HG02981 (cell line): Measurements from ENCODE around the gene DSCAML1.
"Not testable (repeated sequence)": the region's sequence is repeated elsewhere in the genome, so short reads cannot be mapped to it uniquely, and the experiment has no call there.

Experiments
- ATAC-seq: cut with Tn5 transposase; IDR thresholded peaks from one replicate; pipeline ENCODE4 v1.9.1; 2021; ENCODE audit warnings: mild to moderate bottlenecking, moderate library complexity; ENCODE audit not compliant: unreplicated experiment

DSCAML1 gene

DNA sequence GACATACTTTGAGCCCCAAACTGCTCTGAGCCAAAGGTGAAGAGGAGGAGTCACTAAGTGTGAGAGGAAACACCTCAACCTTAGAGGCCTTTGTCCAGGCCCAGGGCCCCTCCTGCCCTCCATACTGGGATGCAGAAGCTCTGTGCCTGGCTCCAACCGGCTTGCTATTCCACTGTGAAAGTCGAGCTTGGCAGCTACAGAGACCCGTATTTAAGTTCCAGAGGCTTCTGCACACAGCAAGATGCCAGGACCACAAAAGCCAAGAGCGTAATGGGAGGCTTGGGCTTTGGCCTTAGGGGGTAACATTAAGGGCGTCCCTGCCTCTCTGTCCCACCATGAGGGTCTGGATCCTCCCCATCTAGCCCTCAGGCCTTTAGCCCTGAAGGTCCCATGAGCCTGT, 31.9 kb downstream of the DSCAML1 start:
- no peak for ATAC-seq

DNA sequence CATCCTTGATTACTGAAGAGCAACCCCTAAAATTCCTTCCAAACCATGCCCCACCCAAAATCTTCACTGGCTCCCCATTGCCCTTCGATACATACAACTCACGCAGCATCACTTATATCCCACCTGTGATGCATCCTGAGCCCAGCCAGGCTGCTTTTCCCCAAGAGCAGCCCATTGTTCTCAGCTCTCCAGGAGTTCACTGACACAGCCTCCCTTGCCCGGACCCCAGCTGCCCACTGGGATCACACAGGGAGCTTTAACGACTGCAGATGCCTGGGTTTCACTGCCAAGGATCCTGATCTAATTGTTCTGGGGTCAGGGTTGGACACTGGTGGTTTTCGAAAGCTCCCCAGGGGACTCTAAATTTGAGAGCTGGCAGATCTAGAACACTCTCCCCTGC, 33.6 kb downstream of the DSCAML1 start:
- ATAC-seq: not testable (repeated sequence)

DNA sequence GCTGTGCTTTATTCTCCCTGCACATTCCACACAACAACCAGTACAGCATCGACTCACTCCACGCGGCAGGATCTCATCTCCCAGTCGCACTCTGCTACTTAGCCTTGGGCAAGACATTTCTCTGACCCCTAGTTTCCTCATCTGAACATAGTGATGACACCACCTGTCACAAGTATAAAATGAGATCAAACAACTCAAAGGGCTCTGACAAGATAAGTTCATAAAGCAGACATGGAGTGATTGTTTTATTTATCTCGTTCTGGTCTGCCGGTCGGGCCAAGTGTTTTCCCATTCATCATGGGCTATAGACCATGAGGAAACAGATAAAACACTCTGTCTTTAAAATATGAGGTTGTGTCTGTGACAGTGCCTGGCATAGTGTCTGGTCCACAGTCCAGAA, 35.0 kb downstream of the DSCAML1 start:
- ATAC-seq: no peak

DNA sequence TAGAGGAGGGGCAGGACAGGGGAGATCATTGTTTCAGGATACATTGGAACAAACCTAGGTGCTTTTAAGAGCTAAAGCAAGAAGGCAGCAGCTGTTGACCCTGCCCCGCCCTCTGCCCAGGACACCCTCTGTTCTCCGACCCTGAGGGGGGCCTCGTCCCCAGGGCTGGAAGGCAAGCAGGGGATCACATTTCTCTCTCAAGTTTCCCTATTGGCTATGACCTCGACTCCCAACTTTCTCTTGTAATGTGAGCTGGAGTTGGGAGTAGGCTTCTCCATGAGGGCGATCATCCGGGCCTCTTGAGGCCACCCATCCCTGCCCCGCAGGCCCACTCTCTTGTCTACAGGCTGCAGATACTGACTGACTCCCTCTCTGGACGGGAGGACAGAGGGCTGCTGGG, 37.7 kb downstream of the DSCAML1 start:
- no peak for ATAC-seq

DNA sequence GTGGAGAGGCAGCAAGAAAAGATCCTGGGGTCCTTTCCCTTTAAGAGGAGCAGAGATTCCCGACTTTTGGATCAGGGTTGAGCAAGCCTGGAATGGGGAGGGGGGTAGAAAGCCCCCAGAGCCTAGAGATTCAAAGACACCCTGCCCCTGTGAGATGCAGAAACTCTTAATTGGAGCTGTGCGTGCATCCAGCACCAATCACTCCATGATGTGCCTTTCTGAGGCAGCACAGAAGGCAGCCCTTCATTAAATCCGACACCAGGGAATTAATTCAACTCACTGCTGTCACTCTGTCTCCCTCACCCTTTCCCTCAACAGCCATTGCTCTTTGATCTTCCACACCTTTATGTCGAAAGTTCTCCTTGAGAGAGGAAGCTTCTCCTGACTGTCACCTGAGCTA, 43.0 kb downstream of the DSCAML1 start:
- ATAC-seq: no peak

DNA sequence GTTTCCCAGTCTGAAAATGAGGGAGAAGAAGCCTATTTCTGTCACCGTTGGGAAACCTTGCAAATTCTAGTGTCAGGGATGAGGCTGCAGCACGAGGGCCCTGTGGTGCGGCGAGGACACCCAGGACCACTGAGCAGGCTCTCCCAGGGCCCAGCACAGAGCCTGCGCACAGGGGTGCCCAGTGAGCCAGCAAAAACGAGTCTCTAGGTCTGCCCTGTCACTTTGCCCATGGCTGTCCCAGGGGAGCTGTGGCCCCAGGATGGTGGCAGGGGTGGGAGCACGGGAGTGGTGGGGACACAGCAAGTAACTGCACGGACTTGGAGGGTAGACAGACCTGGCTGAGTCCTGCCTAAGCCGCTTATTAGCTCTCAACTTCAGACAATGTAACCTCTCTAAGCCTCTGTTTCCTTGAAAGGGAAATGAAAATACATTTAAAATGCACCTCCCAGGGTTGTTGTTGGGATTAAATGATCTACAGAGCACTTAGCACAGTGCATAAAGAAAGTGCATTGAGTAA, 44.2 kb downstream of the DSCAML1 start:
- ATAC-seq: no peak

DNA sequence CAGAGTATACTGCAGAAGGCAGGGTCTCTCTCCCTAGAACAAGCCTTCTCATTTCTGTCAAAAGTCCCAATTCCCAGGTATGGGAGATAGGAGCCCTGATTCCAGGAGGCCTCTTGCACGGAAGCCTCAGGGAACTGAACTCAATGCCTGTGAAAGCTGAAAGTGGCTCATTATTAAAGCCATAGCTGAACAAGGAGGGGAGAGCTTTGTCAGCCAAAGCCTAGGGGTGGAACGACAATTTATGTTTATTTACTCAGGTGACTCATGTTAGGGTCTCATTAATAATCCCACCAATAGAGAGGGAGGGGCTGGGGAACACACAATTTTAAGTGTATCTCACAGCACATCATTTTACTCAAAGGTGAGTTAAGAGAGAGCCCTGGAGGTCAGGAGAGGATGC, 44.9 kb downstream of the DSCAML1 start:
- ATAC-seq: no peak

DNA sequence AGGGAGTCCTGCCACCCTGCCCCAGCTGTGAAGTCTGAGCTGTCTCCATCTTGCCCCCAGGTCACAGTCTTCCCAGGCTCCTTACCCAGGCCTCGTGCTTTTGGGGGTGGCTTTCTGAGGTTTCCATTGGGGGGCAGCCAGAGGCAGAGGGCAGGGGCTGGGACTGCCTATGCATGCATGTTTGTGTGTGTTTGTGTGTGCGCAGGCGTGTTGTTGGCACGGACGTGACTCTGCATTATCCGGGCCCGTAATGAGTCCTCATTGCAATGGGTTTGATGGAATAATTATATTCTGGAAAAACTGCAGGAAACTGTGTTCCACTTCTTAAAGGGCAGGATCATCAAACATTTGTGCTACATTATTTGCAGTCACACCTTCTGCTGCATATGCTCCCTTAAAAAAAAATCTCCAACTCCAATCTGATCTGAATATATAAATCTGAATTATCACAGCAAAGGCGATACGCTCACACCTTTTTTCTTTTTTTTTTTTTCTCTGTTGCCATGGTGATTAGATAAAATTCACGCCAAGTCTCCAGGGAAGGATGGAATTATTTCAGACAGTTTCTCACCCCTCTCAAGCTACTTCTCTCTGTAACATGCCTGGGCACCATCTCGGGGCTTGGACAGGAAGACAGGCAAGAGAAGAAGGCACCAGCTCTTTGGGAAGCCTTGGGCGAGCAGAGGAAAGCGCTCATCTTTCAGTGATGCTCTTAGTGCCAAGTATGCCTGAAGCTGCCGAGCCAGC, 45.9 kb downstream of the DSCAML1 start:
- no peak for ATAC-seq

DNA sequence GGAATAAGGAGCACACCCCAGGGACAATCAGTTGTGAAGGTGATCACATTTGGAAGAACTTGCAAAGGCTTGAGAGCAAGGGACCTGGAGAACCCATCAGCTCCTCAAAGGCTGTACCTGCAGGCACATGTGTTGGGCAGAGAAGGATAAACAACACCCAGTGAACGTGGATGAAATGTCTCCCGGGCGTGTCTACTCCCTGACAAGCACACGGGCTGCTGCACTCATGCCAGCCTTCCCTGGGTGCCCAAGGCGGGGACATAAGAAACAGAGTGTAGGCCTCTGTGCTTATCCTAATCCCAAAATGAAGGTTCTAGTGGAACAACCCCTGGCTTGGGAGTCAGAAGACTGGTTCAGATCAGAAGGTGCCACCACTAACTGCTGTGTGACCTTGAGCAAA, 46.7 kb downstream of the DSCAML1 start:
- no peak for ATAC-seq

DNA sequence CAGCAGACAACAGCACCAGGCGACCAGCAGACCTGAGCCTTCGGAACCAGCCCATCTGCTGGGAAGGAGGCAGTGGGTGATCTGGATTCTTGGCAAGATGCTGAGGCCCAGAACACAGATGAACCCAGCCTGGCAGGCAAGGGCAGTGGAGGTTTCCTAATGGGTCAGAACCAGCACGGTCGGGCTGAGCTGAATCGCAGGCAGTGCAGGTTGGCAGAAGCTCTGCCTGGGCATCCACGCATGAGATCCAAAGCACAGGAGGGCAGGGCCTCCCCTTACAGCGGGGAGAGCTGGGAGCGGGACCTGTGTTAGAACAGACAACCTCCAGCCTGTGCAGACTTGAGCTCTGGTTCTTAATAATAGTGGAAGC, 47.5 kb downstream of the DSCAML1 start:
- no peak for ATAC-seq

DNA sequence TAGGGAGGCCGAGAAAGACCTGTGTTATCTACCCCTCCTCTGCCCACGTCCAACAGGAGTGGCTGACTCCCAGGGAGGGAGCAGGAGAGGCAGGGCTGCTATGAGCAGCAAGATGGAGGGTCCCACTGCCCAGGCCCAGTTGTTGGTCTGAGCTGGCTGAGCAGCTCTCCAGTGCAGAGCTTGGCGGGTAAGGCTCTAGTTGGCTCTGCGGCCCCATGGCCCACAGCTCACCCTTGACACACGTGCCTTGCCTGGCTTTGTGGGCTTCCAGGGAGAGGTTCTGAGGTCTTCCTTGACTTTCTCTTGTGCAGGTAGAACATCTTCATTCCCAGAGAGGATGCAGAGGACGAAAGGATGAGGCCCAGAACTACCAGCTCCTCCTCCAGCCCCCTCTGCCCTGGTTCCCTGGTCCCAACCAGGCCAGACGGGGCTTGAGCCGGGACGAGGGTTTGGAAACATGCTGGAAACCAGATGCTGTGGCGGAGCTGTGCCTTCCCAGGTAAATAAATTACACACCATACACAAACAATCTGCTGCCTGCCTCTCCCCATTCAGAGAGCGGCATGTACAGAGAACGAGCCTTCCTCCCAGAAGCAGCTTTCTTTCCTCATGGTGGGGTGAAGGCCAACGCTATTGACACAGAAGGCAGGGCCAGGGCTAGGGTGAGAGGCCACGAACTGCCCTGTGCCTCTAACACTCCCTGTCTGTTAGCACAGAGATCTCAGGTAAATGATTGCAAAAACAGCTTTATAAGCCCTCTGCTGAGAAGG, 48.1 kb downstream of the DSCAML1 start:
- ATAC-seq: no peak

DNA sequence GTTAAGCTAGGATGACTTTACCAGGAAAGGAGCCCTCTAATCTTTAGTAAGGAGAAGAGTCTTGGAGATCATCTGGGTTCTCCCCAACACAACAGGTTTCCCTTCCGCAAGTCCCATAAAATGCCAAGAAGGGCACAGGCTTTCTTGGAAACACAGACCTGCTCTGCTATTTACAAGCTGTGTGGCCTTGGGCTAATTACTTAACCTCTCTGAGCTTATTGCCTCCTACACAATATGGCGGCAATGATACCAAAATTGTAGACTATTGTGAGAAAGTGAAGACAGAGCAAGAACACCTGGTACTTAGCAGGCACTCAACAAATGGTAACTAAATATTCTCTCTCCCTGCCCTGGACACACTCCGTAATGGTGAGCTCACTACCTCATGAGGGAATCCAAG, 49.1 kb downstream of the DSCAML1 start:
- no peak for ATAC-seq

DNA sequence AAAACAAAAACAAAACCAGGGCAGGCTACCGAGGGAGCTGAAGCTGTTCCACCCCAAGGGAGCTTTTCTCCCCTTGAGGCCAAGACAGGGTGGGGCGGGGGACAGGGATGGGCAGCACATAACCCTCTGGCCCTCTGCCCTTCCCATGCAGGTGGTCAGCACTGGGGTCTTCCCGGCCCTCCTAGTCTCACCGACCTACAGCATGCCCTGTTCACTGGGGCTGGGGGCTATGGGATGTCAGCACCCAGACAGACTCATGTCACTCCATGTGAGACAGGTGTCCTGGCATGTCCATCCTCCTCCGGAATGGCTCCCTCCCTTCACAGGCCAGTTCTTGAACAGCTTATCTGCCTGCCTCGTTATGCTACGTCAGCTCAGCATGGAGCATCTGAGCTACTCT, 51.7 kb downstream of the DSCAML1 start:
- ATAC-seq: no peak

DNA sequence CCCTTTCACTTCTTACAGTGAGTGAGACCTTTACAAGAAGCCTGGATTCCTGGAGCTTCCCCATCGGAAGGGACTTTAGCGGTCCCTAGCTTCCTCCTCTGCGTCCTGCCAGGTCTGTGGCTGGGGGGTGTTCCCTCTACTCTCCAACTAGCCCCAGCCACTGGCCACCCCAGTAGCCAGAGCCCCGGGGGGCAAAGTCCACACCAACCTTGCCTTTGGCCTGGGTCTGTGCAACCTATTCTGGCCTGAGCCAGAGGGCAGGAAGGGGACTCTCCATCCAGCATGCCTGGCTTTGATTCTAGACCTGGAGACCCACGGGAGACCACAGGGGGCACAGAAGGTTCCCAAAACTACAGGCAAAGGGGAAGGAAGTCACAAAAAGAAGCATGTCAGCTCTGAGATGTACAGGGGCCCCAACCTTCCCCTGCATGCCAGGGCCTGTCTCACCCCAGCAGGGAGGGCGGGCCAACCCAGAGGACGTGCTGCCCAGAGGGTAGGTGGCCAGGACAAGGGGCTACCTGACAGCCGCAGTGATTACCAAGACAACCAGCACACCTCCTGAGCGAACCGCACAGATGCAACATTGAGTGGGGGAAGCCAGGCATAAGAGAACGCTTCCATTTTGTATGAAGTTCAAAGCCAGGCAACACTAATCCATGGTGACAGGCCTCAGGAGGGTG, 52.4 kb downstream of the DSCAML1 start:
- ATAC-seq: no peak

DNA sequence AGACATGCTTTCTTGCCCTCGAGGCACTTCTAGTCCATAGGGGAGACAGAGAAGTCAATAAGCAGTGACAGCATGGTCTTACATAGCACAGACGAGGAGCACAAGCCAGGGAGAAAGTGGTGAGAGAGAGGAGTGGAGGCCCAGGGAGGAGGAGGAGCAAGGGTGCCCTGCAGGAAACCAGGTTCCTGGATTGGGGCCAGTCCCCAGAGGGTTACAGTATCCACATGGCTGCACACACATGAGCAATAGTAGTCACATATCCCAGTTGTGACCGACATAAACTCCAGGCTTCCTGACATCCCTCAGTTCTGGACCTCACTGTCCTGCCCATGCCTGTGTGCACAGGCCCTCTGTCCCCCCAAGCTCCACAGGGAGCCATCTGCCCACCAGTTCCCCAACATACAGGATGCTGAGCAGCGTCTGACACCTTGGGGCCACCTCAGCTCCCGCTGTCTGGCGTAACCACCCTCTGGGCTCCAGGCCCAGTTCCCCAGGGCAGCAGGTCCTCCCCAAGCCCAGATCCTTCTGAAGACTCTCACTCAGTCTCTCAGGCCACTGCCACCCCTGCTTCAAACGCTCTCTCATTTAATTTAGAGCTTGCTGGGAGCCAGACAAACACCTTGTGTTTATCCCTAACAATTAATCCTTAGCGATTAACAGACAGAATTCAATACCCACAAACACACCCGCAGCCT, 53.7 kb downstream of the DSCAML1 start:
- no peak for ATAC-seq

DNA sequence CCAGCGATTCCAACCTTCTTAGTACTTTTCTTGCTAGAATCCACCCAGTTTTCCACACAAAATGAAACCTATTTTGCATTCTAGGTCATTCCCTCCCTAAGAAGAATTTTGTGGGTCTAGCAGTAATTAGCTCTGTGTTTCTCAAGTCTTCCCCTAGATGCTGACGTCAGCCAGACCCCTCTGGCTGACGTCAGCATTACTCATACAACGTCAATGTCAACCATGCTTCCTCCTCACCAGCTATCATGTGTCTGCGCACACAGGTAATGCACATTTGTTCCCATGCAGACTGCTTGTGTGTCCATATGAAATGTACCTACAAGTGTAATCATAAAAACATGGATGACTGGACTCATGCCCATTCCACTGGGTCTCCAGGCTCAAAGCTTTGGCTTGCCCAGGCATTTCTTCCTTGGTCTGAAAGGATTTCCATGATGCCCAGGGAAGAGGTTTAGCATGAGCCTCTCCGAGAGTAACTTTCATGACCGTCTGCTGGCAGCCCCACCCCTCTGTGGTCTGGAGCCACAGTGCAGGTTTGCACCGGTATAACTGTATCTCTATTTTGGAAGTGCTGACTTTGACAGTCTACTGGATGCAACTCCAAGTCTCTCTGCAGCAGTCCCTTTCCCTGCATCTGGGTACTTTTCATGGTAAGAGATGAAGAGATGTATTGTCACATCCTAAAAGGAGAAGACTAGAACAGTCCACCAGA, 58.6 kb downstream of the DSCAML1 start:
- ATAC-seq: no peak

DNA sequence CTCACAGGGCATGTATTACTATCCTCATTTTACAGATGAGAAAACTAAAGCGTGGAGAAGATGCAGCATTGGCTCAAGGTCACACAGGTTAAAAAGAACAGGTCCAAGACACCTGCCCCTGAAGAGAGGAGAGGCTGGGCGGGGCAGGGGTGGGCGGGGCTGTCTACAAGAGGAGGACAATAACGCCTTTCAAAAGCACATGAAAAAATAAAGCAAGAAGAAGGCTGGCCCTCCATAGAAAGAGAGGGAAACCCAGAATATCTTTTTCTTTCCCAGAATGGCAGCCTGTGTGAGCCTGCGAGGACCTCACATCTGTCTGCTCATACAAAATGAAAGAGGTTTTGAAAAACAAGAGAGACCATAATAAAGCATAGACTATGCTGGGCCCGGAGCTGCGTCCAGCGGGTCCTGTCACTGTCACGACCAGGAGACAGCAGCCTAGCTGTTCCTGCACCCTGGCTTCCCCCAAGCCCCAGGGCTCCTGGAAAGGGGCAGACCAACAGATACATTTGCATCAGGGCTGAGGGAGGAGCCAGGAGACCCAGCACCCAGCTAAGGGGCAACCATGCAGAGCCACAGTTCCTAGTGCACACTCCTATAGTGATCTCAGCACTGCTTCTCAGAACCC, 61.6 kb downstream of the DSCAML1 start:
- no peak for ATAC-seq

DNA sequence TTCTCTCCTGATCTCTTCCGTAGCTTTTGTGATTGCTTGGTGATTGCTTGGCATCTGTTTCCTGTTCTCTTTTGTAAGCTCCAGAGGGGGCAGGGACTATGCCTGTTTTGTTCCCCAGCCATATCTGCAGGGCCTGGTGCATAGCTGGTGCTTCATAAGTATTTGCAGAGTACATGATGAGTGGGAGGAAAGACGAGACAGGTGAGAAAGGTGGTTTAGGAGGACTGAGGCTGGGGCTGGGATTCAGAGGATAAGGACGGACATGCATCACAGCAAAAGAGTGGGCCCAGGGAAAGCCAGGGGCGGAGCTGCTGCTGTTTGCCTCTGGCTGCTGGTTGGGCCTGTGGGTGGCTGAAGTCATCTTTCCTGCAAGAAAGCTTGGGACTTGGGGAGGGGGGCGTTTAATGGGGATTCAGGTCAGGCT, 62.4 kb downstream of the DSCAML1 start:
- ATAC-seq: no peak

DNA sequence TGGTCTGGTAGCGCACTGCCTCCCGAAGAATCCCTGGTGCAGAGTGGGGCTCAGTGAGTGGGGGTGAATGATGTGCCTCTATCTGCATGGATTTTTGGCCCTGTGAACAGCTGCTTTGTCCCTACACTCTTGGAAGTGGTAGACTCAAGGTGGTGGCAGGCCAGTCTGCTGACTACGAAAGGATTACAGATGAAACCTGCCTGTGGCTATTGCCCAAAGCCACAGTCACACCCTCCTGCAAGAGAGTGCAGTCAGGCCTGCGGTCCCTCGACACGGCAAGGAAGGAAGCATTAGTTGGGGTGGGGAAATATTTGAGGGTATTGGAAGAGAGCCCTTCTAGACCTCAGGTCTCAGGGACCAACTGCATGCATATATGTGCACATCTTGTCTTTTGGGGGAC, 63.7 kb downstream of the DSCAML1 start:
- ATAC-seq: no peak

DNA sequence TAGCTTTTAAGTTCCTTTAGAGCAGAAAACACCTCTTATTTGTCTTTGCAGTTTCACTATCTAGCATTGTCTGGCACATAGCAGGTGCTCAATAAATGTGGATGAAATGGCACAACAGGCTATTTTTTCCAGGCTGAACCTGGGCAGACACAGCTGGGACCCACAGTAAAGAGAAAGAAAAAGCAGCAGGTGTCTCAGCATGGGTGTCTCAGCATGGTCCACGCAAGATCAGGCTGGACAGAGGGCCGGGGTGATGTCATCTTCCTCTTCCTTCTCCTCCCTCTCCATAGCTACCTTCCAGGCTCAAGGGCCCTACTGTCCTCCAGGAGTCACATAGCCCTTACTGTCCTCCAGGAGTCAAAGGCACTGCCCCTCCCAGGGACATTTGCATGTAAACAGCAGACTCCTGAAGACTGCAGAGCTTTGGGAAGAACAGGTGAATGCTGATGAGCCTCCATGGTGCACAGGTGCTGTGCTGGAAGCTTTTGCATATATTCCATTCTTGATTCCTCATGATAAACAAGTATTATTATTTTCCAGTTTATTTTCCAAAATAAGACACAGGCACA, 65.2 kb downstream of the DSCAML1 start:
- ATAC-seq: no peak
